Right lobe of liver (tissue), 4 donors: ENCODE data around the gene FOSL2.

Experiments used
- POLR2A ChIP-seq: fragments of 450-650 bp; IDR thresholded peaks from one replicate; pipeline ENCODE4 v1.6.1; 2017; ENCODE audit warnings: antibody characterized with exemption, mild to moderate bottlenecking
- TF ChIP-seq, protein P1 (sequence below), 4 donors: fragments of 200-600 bp in 3 of 4; fragments of 450-650 bp in 1 of 4; IDR thresholded peaks; one replicate each; pipeline versions ENCODE4 v1.5.1 to v1.8.0; 2016 to 2022; ENCODE audit warnings: antibody characterized with exemption in 4 of 4, mild to moderate bottlenecking in 2 of 4
- donor health status: DM: no; HTN: no; CAD: no.
- donor health status: DM: no; HTN: no; CAD: no.
- donor health status: DM: no; HTN: yes; CAD: no.

DNA sequence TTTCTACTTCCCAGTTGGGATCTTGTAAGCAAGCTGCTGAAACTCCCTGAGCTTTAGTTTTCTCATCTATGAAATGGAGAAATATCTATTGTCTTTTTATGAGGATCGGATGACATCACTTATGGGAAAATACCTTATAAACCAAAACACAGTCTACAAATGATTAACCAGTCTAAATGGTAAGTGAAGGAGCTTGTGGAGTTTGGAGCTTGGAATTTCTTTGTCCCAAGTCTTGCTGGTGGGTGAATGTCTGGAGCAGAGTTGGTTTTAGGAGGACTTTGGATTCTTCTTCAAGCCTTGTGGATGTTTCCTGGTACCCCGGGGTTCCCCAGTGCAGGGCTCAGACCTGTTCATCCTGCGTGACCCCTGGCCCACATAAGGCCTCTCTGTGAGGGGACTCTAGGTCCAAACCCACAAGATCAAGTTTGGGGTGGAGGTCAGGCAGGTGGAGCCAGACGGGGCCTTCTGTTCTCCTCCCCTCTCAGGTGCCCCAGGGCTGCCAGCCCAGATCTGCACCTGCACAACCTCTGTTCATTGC is 43.2 kb downstream of the FOSL2 start:
- TF ChIP-seq, protein P1, sequence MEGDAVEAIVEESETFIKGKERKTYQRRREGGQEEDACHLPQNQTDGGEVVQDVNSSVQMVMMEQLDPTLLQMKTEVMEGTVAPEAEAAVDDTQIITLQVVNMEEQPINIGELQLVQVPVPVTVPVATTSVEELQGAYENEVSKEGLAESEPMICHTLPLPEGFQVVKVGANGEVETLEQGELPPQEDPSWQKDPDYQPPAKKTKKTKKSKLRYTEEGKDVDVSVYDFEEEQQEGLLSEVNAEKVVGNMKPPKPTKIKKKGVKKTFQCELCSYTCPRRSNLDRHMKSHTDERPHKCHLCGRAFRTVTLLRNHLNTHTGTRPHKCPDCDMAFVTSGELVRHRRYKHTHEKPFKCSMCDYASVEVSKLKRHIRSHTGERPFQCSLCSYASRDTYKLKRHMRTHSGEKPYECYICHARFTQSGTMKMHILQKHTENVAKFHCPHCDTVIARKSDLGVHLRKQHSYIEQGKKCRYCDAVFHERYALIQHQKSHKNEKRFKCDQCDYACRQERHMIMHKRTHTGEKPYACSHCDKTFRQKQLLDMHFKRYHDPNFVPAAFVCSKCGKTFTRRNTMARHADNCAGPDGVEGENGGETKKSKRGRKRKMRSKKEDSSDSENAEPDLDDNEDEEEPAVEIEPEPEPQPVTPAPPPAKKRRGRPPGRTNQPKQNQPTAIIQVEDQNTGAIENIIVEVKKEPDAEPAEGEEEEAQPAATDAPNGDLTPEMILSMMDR (IDR thresholded peaks at IDR 0.05) = no peak
- TF ChIP-seq POLR2A = no peak
